Memory B cell (primary cell): ENCODE measurements around the gene SULT2A1.
"Not testable (repeated sequence)": the region's sequence is repeated elsewhere in the genome, so short reads cannot be mapped to it uniquely, and the experiment has no call there.

Experiments used
- ATAC-seq: fragments of 150-1000 bp; cut with Tn5 transposase; 2 replicates; pipeline ENCODE4 v1.10.0; 2021; ENCODE audit warnings: low read depth, mild to moderate bottlenecking, moderate library complexity
- DNase-seq, 2 donors: peaks; one replicate each; pipeline ENCODE4 v3.0.0; 2022; ENCODE audit warnings: low spot score in 2 of 2
- H3K27ac Mint-ChIP-seq: one replicate; pipeline ENCODE4 v1.8.0; 2022; ENCODE audit warnings: mild to moderate bottlenecking, moderate library complexity, mixed read lengths
- H3K27me3 Mint-ChIP-seq: one replicate; pipeline ENCODE4 v1.8.0; 2022; ENCODE audit warnings: mixed read lengths
- H3K36me3 Mint-ChIP-seq: one replicate; pipeline ENCODE4 v1.8.0; 2022; ENCODE audit warnings: mild to moderate bottlenecking, mixed read lengths
- H3K4me1 Mint-ChIP-seq: one replicate; pipeline ENCODE4 v1.8.0; 2022; ENCODE audit warnings: mixed read lengths
- H3K4me3 Mint-ChIP-seq: one replicate; pipeline ENCODE4 v1.8.0; 2022; ENCODE audit warnings: mild to moderate bottlenecking, moderate library complexity, mixed read lengths
- H3K9me3 Mint-ChIP-seq: one replicate; pipeline ENCODE4 v1.8.0; 2022; ENCODE audit warnings: mixed read lengths

SULT2A1 gene

DNA sequence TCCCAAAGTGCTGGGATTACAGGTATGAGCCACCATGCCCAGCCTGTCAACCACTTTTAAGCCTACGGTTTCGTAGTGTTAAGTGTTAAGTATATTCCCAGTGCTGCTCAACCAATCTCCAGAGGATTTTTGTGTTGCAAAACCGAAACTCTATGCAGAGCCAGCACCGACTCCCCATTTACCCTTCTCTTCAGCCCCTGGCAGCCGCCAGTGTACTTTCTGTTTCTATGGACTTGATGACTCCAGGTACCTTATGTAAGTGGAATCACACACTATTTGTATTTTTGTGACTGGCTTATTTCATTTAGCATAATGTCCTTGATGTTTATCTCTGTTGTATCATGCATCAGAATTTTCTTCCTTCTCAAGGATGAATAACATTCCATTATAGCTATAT lies 1.1 kb downstream of the SULT2A1 start:
- peaks cover 7% of the 10 kb centered on the region for H3K27me3 Mint-ChIP-seq
- no peaks in the 10 kb centered on the region for H3K9me3 Mint-ChIP-seq
- ATAC-seq (no peak), DNase-seq (no peak)
- H3K4me1 Mint-ChIP-seq = no peaks in the 10 kb centered on the region
- H3K27ac Mint-ChIP-seq = no peak overlapping the region
- H3K36me3 Mint-ChIP-seq = no peaks in the 10 kb centered on the region
- no peak overlapping the region for H3K4me3 Mint-ChIP-seq

DNA sequence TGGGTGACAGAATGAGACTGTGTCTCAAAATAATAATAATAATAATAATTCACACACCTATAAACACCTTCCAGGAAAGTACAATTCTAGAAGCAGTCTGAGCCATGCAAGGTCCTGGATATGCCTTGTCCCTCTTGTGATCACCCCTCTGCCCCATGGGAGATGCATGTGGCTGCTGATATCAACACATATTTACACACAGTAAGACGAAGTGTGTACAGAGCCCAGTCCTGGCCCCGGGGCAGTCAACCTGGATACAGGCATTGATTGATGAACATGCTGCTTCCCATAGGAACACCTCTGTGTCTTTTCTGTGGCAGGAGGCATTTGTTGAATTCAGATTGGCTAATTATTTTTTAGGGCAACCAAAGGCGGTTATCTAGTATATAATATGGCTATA lies 3.2 kb downstream of the SULT2A1 start:
- no peak for ATAC-seq
- no peak overlapping the region for H3K4me3 Mint-ChIP-seq
- no peaks in the 10 kb centered on the region for H3K36me3 Mint-ChIP-seq

GRCh38 chr19:47881757-47882156 lies 4.4 kb downstream of the SULT2A1 start:
- DNase-seq (no peak), ATAC-seq (no peak)
- Mint-ChIP-seq H3K27ac (no peak overlapping the region), H3K4me1 (no peaks in the 10 kb centered on the region), H3K4me3 (no peak overlapping the region), H3K27me3 (peaks cover 11% of the 10 kb centered on the region), H3K36me3 (no peaks in the 10 kb centered on the region), H3K9me3 (peaks cover 2% of the 10 kb centered on the region)

More for the DNA sequence above, 3.2 kb downstream of the SULT2A1 start:
- DNase-seq = no peak
- Mint-ChIP-seq H3K9me3 (peaks cover 2% of the 10 kb centered on the region), H3K27me3 (peaks cover 10% of the 10 kb centered on the region), H3K4me1 (no peaks in the 10 kb centered on the region), H3K27ac (no peak overlapping the region)

GRCh38 chr19:47879385-47879784 lies 6.7 kb downstream of the SULT2A1 start:
- not testable (repeated sequence) for H3K27me3 Mint-ChIP-seq, H3K27ac Mint-ChIP-seq, H3K36me3 Mint-ChIP-seq, H3K4me1 Mint-ChIP-seq, H3K9me3 Mint-ChIP-seq, H3K4me3 Mint-ChIP-seq, DNase-seq, ATAC-seq

- ATAC-seq (no peak), DNase-seq (no peak)
- H3K36me3 Mint-ChIP-seq = no peaks in the 10 kb centered on the region
- no peak overlapping the region for H3K4me3 Mint-ChIP-seq
- peaks cover 2% of the 10 kb centered on the region for H3K9me3 Mint-ChIP-seq
- peaks cover 9% of the 10 kb centered on the region for H3K27me3 Mint-ChIP-seq
- H3K27ac Mint-ChIP-seq = no peak overlapping the region
- H3K4me1 Mint-ChIP-seq = no peaks in the 10 kb centered on the region
These were observed 7.2 kb downstream of the SULT2A1 start for GRCh38 chr19:47878906-47879305.

GRCh38 chr19:47865166-47865565 lies 20.9 kb downstream of the SULT2A1 start:
- H3K9me3 Mint-ChIP-seq = peaks cover 2% of the 10 kb centered on the region
- DNase-seq (no peak), ATAC-seq (no peak)
- H3K27ac Mint-ChIP-seq = no peak overlapping the region
- H3K27me3 Mint-ChIP-seq = peaks cover 13% of the 10 kb centered on the region
- no peak overlapping the region for H3K4me3 Mint-ChIP-seq
- H3K36me3 Mint-ChIP-seq = peaks cover 2% of the 10 kb centered on the region
- H3K4me1 Mint-ChIP-seq = peaks cover 5% of the 10 kb centered on the region

DNA sequence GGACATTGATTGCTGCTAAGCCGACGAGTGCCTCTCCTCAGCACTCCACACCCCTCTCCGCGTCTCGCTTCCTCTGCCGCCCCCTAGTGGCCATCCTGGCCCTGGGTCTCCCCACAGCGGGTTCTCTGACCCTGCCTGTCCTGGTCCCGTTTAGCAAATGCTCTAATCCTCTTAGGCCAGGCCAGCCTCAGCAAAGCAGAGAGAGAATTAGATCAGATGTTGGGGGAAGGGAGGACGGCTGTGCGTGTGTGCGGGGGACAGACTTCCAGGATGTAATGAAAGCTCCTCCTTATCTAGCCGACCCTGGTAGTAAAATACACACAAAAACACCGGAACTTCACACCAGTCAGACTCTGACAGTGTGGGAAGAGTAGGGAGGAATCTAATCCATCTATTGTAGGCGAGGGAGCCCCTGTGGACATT lies 22.6 kb downstream of the SULT2A1 start:
- Mint-ChIP-seq H3K36me3 (peaks cover 2% of the 10 kb centered on the region), H3K27me3 (peaks cover 13% of the 10 kb centered on the region), H3K4me3 (no peak overlapping the region), H3K9me3 (peaks cover 2% of the 10 kb centered on the region), H3K27ac (no peak overlapping the region), H3K4me1 (peaks cover 5% of the 10 kb centered on the region)
- ATAC-seq = peak; percentile 71
- peak; percentile 57 to 70 for DNase-seq

- peaks cover 2% of the 10 kb centered on the region for H3K36me3 Mint-ChIP-seq
- H3K27ac Mint-ChIP-seq = no peak overlapping the region
- peaks cover 2% of the 10 kb centered on the region for H3K9me3 Mint-ChIP-seq
- peaks cover 13% of the 10 kb centered on the region for H3K27me3 Mint-ChIP-seq
- H3K4me1 Mint-ChIP-seq = peaks cover 5% of the 10 kb centered on the region
- ATAC-seq = no peak
- no peak overlapping the region for H3K4me3 Mint-ChIP-seq
- DNase-seq = no peak
These were observed 24.5 kb downstream of the SULT2A1 start for GRCh38 chr19:47861630-47862029.

DNA sequence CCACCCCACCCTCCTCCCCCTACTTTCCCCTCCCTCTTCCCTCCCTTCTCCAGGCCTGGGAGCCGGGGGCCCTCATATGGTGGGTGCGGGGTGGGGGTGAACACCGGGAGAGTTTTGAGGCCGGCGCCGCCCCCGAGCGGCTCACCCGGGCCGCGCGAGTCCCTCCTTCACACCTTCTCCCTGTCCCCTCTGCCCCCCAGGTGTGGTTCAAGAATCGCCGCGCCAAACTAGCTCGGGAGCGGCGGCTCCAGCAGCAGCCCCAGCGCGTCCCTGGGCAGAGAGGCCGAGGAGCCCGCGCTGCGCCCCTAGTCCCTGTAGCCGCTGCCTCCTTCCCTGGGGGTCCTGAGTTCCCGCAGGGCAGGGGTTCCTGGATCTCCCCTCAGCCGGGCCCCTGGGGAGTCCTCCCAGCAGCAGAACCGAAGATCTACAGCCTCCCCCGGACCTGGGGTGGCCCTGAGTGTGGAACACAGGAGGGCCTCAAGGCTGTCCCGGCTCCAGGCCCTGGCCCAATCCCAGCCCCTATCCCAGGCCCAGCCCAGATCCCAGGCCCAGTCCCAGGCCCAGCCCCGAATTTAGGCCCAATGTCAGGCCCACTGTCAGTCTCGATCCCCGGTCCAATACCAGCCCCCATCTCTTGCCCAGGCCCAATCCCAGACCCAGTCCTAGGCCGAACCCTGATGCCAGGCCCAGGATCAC lies 25.4 kb downstream of the SULT2A1 start:
- Mint-ChIP-seq H3K9me3 (peaks cover 2% of the 10 kb centered on the region), H3K27ac (no peak overlapping the region), H3K36me3 (peaks cover 2% of the 10 kb centered on the region), H3K27me3 (peaks cover 11% of the 10 kb centered on the region), H3K4me1 (peaks cover 5% of the 10 kb centered on the region), H3K4me3 (no peak overlapping the region)
- ATAC-seq (no peak), DNase-seq (no peak)

DNA sequence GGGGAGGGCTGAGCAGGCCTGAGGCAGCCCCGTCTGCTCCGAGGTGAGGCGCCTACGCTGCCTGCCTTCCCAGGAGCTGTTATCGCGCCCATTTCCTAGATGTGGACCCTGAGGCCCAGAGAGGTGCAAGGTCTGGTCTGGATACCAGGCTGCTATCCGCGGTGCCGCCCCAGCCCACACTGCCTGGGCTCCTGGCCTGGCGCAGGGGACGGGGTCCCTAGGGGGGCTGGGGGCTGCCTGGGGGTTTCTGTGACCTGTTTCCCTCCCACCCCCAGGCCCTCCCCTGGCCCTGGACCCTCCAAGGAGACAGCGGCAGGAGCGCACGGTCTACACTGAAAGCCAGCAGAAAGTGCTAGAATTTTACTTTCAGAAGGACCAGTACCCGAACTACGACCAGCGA lies 26.3 kb downstream of the SULT2A1 start:
- not testable (repeated sequence) for DNase-seq, H3K9me3 Mint-ChIP-seq, H3K36me3 Mint-ChIP-seq, H3K27ac Mint-ChIP-seq, H3K27me3 Mint-ChIP-seq, ATAC-seq, H3K4me1 Mint-ChIP-seq, H3K4me3 Mint-ChIP-seq

- not testable (repeated sequence) for H3K4me3 Mint-ChIP-seq, H3K9me3 Mint-ChIP-seq, H3K4me1 Mint-ChIP-seq, DNase-seq, H3K27ac Mint-ChIP-seq, H3K36me3 Mint-ChIP-seq, ATAC-seq
- peaks cover 11% of the 10 kb centered on the region for H3K27me3 Mint-ChIP-seq
These were observed 27.3 kb downstream of the SULT2A1 start, which contains the start of gene TPRX2 for GRCh38 chr19:47858646-47859285. Gene TPRX2, plus strand, starts transcription at chr19:47859235. Its CDS starts 12 bp downstream, at chr19:47859247.

DNA sequence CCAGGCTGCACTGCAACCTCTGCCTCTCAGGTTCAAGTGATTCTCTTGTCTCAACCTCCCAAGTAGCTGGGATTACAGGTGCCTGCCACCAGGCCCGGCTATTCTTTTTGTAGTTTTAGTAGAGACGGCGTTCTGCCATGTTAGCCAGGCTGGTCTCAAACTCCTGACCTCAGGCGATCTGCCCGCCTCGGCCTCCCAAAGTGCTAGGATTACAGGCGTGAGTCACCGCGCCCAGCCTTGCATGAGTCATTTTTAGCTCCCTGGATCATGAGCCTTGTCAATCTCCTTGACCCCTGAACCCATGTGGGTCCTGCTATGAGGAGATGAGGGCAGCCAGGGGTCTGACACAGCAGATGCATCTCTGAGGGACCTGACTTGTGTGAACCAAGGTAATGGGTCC lies 27.9 kb downstream of the SULT2A1 start:
- not testable (repeated sequence) for H3K9me3 Mint-ChIP-seq, DNase-seq, H3K27ac Mint-ChIP-seq, ATAC-seq, H3K36me3 Mint-ChIP-seq, H3K4me3 Mint-ChIP-seq, H3K4me1 Mint-ChIP-seq
- H3K27me3 Mint-ChIP-seq = peaks cover 11% of the 10 kb centered on the region

- DNase-seq = no peak
- H3K4me1 Mint-ChIP-seq = peaks cover 3% of the 10 kb centered on the region
- no peak overlapping the region for H3K27ac Mint-ChIP-seq
- H3K27me3 Mint-ChIP-seq = peaks cover 14% of the 10 kb centered on the region
- H3K9me3 Mint-ChIP-seq = no peaks in the 10 kb centered on the region
- ATAC-seq = no peak
- no peaks in the 10 kb centered on the region for H3K36me3 Mint-ChIP-seq
- H3K4me3 Mint-ChIP-seq = no peak overlapping the region
These were observed 31.7 kb downstream of the SULT2A1 start for GRCh38 chr19:47854459-47854858.

GRCh38 chr19:47853003-47853402 lies 33.1 kb downstream of the SULT2A1 start:
- no peak overlapping the region for H3K4me3 Mint-ChIP-seq
- peaks cover 3% of the 10 kb centered on the region for H3K4me1 Mint-ChIP-seq
- H3K9me3 Mint-ChIP-seq = peaks cover 4% of the 10 kb centered on the region
- no peak for DNase-seq
- H3K27ac Mint-ChIP-seq = no peak overlapping the region
- ATAC-seq = no peak
- H3K36me3 Mint-ChIP-seq = peaks cover 2% of the 10 kb centered on the region
- peaks cover 19% of the 10 kb centered on the region for H3K27me3 Mint-ChIP-seq
